Measurements from ENCODE around the gene GPR87.

The GPR87 gene

GRCh38 chr3:151331696-151332095 lies 15.1 kb upstream of the GPR87 start:
- no peak overlapping the region for H3K27ac ChIP-seq (ENCODE audit: low read length)
- H3K36me3 ChIP-seq (ENCODE audit: control insufficient read depth in 2 of 2, insufficient read depth in 2 of 2, low read length in 2 of 2): no peaks in the 10 kb centered on the region
- no peak overlapping the region for H3K4me3 ChIP-seq (ENCODE audit: low read length in 2 of 2)
- H3K9me3 ChIP-seq (ENCODE audit: control insufficient read depth in 2 of 2, low read length in 2 of 2): no peaks in the 10 kb centered on the region
- H3K4me1 ChIP-seq (ENCODE audit: control insufficient read depth, insufficient read depth, low read length): no peaks in the 10 kb centered on the region
- no peak overlapping the region for H3K9ac ChIP-seq (ENCODE audit: low read length in 2 of 2)
- no peaks in the 10 kb centered on the region for H3K27me3 ChIP-seq (ENCODE audit: control insufficient read depth in 1 of 2, insufficient read depth in 2 of 2, low read length in 2 of 2)

GRCh38 chr3:151330899-151331298 lies 14.3 kb upstream of the GPR87 start:
- no peaks in the 10 kb centered on the region for H3K27me3 ChIP-seq (ENCODE audit: control insufficient read depth in 1 of 2, insufficient read depth in 2 of 2, low read length in 2 of 2)
- no peak overlapping the region for H3K9ac ChIP-seq (ENCODE audit: low read length in 2 of 2)
- H3K4me3 ChIP-seq (ENCODE audit: low read length in 2 of 2): no peak overlapping the region
- H3K27ac ChIP-seq (ENCODE audit: low read length): no peak overlapping the region
- no peaks in the 10 kb centered on the region for H3K9me3 ChIP-seq (ENCODE audit: control insufficient read depth in 2 of 2, low read length in 2 of 2)
- H3K4me1 ChIP-seq (ENCODE audit: control insufficient read depth, insufficient read depth, low read length): no peaks in the 10 kb centered on the region
- H3K36me3 ChIP-seq (ENCODE audit: control insufficient read depth in 2 of 2, insufficient read depth in 2 of 2, low read length in 2 of 2): no peaks in the 10 kb centered on the region

- H3K4me1 ChIP-seq (ENCODE audit: control insufficient read depth, insufficient read depth, low read length): no peaks in the 10 kb centered on the region
- no peak overlapping the region for H3K4me3 ChIP-seq (ENCODE audit: low read length in 2 of 2)
- no peak overlapping the region for H3K27ac ChIP-seq (ENCODE audit: low read length)
These were observed 13.8 kb upstream of the GPR87 start for GRCh38 chr3:151330379-151330778.

GRCh38 chr3:151329363-151329762 lies 12.7 kb upstream of the GPR87 start, which contains the start of gene P2RY13:
Gene P2RY13, minus strand, starts transcription at chr3:151329549. Its CDS starts 21 bp downstream, at chr3:151329528.
- Histone ChIP-seq H3K4me3 (ENCODE audit: low read length in 2 of 2) (no peak within 1 kb of the TSS), H3K27ac (ENCODE audit: low read length) (no peak within 1 kb of the TSS), H3K9me3 (ENCODE audit: control insufficient read depth in 2 of 2, low read length in 2 of 2) (no peaks in the 10 kb centered on the region), H3K36me3 (ENCODE audit: control insufficient read depth in 2 of 2, insufficient read depth in 2 of 2, low read length in 2 of 2) (no peaks in the 10 kb centered on the region), H3K9ac (ENCODE audit: low read length in 2 of 2) (no peak within 1 kb of the TSS), H3K4me1 (ENCODE audit: control insufficient read depth, insufficient read depth, low read length) (no peaks in the 10 kb centered on the region), H3K27me3 (ENCODE audit: control insufficient read depth in 1 of 2, insufficient read depth in 2 of 2, low read length in 2 of 2) (no peaks in the 10 kb centered on the region)

More at GRCh38 chr3:151330379-151330778, 13.8 kb upstream of the GPR87 start:
- Histone ChIP-seq H3K27me3 (ENCODE audit: control insufficient read depth in 1 of 2, insufficient read depth in 2 of 2, low read length in 2 of 2) (no peaks in the 10 kb centered on the region), H3K36me3 (ENCODE audit: control insufficient read depth in 2 of 2, insufficient read depth in 2 of 2, low read length in 2 of 2) (no peaks in the 10 kb centered on the region), H3K9ac (ENCODE audit: low read length in 2 of 2) (no peak overlapping the region), H3K9me3 (ENCODE audit: control insufficient read depth in 2 of 2, low read length in 2 of 2) (no peaks in the 10 kb centered on the region)

- Histone ChIP-seq H3K4me3 (ENCODE audit: low read length in 2 of 2) (no peak overlapping the region), H3K9ac (ENCODE audit: low read length in 2 of 2) (no peak overlapping the region), H3K27me3 (ENCODE audit: control insufficient read depth in 1 of 2, insufficient read depth in 2 of 2, low read length in 2 of 2) (no peaks in the 10 kb centered on the region), H3K36me3 (ENCODE audit: control insufficient read depth in 2 of 2, insufficient read depth in 2 of 2, low read length in 2 of 2) (no peaks in the 10 kb centered on the region), H3K27ac (ENCODE audit: low read length) (no peak overlapping the region), H3K9me3 (ENCODE audit: control insufficient read depth in 2 of 2, low read length in 2 of 2) (no peaks in the 10 kb centered on the region), H3K4me1 (ENCODE audit: control insufficient read depth, insufficient read depth, low read length) (no peaks in the 10 kb centered on the region)
These were observed 11.8 kb upstream of the GPR87 start for GRCh38 chr3:151328298-151328995.

GRCh38 chr3:151327571-151328198 lies 11.1 kb upstream of the GPR87 start:
- Histone ChIP-seq H3K4me3 (ENCODE audit: low read length in 2 of 2) (no peak overlapping the region), H3K9ac (ENCODE audit: low read length in 2 of 2) (no peak overlapping the region), H3K36me3 (ENCODE audit: control insufficient read depth in 2 of 2, insufficient read depth in 2 of 2, low read length in 2 of 2) (no peaks in the 10 kb centered on the region), H3K27me3 (ENCODE audit: control insufficient read depth in 1 of 2, insufficient read depth in 2 of 2, low read length in 2 of 2) (no peaks in the 10 kb centered on the region), H3K9me3 (ENCODE audit: control insufficient read depth in 2 of 2, low read length in 2 of 2) (no peaks in the 10 kb centered on the region), H3K4me1 (ENCODE audit: control insufficient read depth, insufficient read depth, low read length) (no peaks in the 10 kb centered on the region), H3K27ac (ENCODE audit: low read length) (no peak overlapping the region)

GRCh38 chr3:151322511-151322910 lies 5.9 kb upstream of the GPR87 start:
- H3K27ac ChIP-seq (ENCODE audit: low read length): no peak overlapping the region
- H3K27me3 ChIP-seq (ENCODE audit: control insufficient read depth in 1 of 2, insufficient read depth in 2 of 2, low read length in 2 of 2): no peaks in the 10 kb centered on the region
- H3K4me1 ChIP-seq (ENCODE audit: control insufficient read depth, insufficient read depth, low read length): no peaks in the 10 kb centered on the region
- H3K36me3 ChIP-seq (ENCODE audit: control insufficient read depth in 2 of 2, insufficient read depth in 2 of 2, low read length in 2 of 2): no peaks in the 10 kb centered on the region
- no peak overlapping the region for H3K4me3 ChIP-seq (ENCODE audit: low read length in 2 of 2)
- H3K9me3 ChIP-seq (ENCODE audit: control insufficient read depth in 2 of 2, low read length in 2 of 2): no peaks in the 10 kb centered on the region
- H3K9ac ChIP-seq (ENCODE audit: low read length in 2 of 2): no peak overlapping the region

GRCh38 chr3:151321526-151321925 lies 4.9 kb upstream of the GPR87 start:
- Histone ChIP-seq H3K9me3 (ENCODE audit: control insufficient read depth in 2 of 2, low read length in 2 of 2) (no peaks in the 10 kb centered on the region), H3K27ac (ENCODE audit: low read length) (no peak overlapping the region), H3K4me1 (ENCODE audit: control insufficient read depth, insufficient read depth, low read length) (no peaks in the 10 kb centered on the region), H3K27me3 (ENCODE audit: control insufficient read depth in 1 of 2, insufficient read depth in 2 of 2, low read length in 2 of 2) (no peaks in the 10 kb centered on the region), H3K9ac (ENCODE audit: low read length in 2 of 2) (no peak overlapping the region), H3K36me3 (ENCODE audit: control insufficient read depth in 2 of 2, insufficient read depth in 2 of 2, low read length in 2 of 2) (no peaks in the 10 kb centered on the region), H3K4me3 (ENCODE audit: low read length in 2 of 2) (no peak overlapping the region)

GRCh38 chr3:151320131-151320530 lies 3.5 kb upstream of the GPR87 start:
- no peak overlapping the region for H3K27ac ChIP-seq (ENCODE audit: low read length)
- no peak overlapping the region for H3K4me3 ChIP-seq (ENCODE audit: low read length in 2 of 2)
- H3K36me3 ChIP-seq (ENCODE audit: control insufficient read depth in 2 of 2, insufficient read depth in 2 of 2, low read length in 2 of 2): no peaks in the 10 kb centered on the region
- no peaks in the 10 kb centered on the region for H3K27me3 ChIP-seq (ENCODE audit: control insufficient read depth in 1 of 2, insufficient read depth in 2 of 2, low read length in 2 of 2)
- no peak overlapping the region for H3K9ac ChIP-seq (ENCODE audit: low read length in 2 of 2)
- no peaks in the 10 kb centered on the region for H3K4me1 ChIP-seq (ENCODE audit: control insufficient read depth, insufficient read depth, low read length)
- H3K9me3 ChIP-seq (ENCODE audit: control insufficient read depth in 2 of 2, low read length in 2 of 2): no peaks in the 10 kb centered on the region

GRCh38 chr3:151319628-151320027 lies 3.0 kb upstream of the GPR87 start:
- Histone ChIP-seq H3K27ac (ENCODE audit: low read length) (no peak overlapping the region), H3K4me3 (ENCODE audit: low read length in 2 of 2) (no peak overlapping the region), H3K36me3 (ENCODE audit: control insufficient read depth in 2 of 2, insufficient read depth in 2 of 2, low read length in 2 of 2) (no peaks in the 10 kb centered on the region), H3K4me1 (ENCODE audit: control insufficient read depth, insufficient read depth, low read length) (no peaks in the 10 kb centered on the region), H3K9ac (ENCODE audit: low read length in 2 of 2) (no peak overlapping the region), H3K27me3 (ENCODE audit: control insufficient read depth in 1 of 2, insufficient read depth in 2 of 2, low read length in 2 of 2) (no peaks in the 10 kb centered on the region), H3K9me3 (ENCODE audit: control insufficient read depth in 2 of 2, low read length in 2 of 2) (no peaks in the 10 kb centered on the region)

- no peak overlapping the region for H3K9ac ChIP-seq (ENCODE audit: low read length in 2 of 2)
- H3K27ac ChIP-seq (ENCODE audit: low read length): no peak overlapping the region
- no peak overlapping the region for H3K4me3 ChIP-seq (ENCODE audit: low read length in 2 of 2)
- no peaks in the 10 kb centered on the region for H3K9me3 ChIP-seq (ENCODE audit: control insufficient read depth in 2 of 2, low read length in 2 of 2)
- no peaks in the 10 kb centered on the region for H3K36me3 ChIP-seq (ENCODE audit: control insufficient read depth in 2 of 2, insufficient read depth in 2 of 2, low read length in 2 of 2)
- no peaks in the 10 kb centered on the region for H3K4me1 ChIP-seq (ENCODE audit: control insufficient read depth, insufficient read depth, low read length)
- no peaks in the 10 kb centered on the region for H3K27me3 ChIP-seq (ENCODE audit: control insufficient read depth in 1 of 2, insufficient read depth in 2 of 2, low read length in 2 of 2)
These were observed 2.4 kb upstream of the GPR87 start for GRCh38 chr3:151318991-151319390.
